ENCODE results near the gene PLCD3. TPM values are rescaled to one million over a fixed set of nuclear protein-coding genes. Genes with fewer than 3 reads are reported as not detected.

Gene PLCD3
- total RNA-seq, 1 experiment from 2014 or later: 36.3 TPM

DNA sequence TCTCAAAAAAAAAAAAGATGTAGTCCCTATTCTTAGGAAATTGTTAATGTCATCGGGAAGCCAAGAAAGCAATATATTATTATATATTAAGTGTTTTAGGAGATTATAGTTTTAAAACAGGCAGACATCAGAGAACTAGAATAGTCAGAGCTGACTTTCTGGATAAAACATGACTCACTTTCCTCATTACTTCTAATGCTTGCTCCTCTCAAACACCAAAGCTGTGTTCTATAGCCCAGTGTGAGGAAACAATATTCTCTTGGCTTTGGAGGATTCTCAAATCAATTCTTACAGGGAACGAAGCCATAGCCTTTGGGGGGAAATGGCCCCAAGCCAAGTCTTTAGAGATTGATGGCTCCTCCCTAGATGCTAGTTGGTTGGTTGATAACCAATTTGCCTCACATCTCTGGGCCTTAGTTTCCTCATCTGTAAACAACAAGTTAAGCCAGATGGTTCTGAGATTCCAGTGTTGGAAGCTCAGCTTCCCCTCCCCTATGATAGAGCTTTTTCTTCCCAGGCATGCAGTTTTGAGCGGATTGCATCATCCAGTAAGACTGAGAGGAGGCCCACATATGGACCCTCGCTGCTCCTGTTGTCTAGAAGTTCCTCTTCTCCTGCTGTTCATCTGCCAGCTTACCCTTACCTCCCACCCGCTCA, 58.8 kb downstream of the PLCD3 start:
- DNase-seq (ENCODE audit: low read depth): no peak

GRCh38 chr17:45070809-45071208, 61.5 kb downstream of the PLCD3 start:
- no peak for DNase-seq (ENCODE audit: low read depth)

GRCh38 chr17:45070001-45070400, 62.3 kb downstream of the PLCD3 start:
- DNase-seq (ENCODE audit: low read depth): no peak

DNA sequence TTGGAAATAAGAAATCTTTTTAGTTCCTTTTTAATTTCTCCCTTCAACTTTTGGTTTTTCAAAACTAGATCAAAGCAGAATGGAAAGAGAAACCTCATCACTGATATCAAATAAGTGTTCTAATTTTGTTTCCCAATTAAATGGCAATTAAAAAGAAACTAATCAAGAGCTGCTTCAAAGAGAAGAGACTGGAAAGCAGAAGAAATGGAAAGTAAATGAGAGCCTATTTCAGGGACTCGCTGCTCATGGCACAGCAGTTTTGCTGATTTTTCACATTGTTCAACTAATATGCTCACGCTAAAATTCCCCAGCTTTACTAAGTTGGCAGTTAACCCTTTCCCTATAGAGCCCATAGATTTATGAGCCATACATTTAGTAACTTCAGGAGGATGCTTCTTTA, 64.7 kb downstream of the PLCD3 start:
- DNase-seq (ENCODE audit: low read depth): no peak

DNA sequence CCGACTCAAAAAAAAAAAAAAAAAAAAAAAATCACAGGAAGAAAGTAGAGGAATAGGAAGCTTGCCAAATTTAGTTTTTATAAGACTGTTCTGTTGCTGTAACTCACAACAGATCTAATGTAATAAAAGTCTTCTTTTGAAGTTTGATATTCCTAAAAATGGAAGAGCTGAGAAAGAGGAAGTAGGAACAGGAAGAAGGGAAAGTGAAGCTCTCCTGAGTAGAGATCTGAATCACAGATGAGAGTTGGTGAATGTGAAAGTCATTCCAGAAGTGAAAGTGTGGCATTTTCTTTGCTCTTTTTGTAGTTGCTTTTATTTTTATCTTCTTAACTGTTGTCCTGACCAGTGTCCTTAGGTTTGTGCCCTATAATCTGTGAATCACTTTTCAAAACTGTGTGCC, 69.1 kb downstream of the PLCD3 start:
- no peak for DNase-seq (ENCODE audit: low read depth)

DNA sequence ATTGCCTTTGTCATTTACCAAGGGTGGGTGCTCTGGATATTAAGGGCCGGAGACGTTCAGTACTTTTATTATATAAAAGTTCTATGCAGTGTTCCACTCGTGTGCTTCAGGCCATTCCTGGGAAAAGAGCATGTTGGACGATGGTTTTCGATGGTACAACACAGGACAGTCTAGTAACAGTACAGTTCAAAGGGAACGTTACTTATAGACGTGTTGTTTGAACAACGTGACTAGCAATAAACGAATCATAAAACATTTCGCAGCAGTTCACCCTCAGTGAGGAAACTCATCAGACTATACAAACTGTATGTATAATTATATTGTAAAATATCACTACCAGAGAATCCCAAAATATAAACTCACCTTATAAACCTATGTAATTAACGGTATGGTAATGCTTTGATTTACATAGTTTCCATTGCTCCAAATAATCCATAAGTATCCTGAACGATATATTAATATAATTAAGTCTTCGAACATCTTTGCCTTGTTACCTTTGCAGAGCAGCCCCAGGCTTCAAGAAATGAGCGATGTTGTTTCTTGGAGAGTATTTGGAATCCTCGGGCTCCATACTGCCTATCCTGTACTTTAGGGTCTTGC, 70.6 kb downstream of the PLCD3 start:
- DNase-seq (ENCODE audit: low read depth): no peak

DNA sequence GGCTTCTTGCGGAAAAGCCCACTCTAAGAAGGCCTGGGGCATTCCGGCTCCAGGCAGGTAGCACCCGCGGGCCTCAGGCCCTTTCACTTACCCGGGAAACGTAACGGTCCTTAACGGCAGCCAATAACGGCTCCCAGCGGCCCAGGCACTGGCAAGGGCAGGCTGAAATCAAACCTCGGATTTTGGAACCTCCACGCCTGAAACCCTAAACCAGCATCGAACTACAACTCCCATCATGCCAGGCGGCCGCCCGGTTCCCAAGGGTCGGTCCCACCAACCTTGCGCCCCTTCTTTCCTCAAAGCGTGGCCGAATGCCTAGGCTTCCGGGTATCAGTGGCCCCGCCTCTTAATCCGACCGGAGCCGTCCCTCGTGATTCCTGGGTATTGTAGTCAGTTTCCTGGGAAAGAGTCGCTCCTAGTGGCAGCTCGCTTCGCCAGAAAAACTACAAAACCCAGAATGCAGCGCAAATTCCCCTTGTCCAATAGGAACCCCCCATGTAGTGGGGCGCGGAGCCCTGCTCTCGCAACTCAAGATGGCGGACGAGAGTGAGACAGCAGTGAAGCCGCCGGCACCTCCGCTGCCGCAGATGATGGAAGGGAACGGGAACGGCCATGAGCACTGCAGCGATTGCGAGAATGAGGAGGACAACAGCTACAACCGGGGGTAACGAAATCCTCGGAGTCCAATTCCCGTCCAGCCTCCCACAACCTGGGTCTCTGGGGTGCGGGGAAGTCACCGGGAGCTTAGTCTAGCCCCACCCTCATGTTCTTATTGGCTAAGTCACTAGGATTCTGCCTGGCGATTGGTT, 71.3 kb downstream of the PLCD3 start, which contains the start of gene NMT1:
NMT1 (plus strand) TSS at position 521 of the 809 bp plus-strand sequence; CDS start at position 534, 13 bp downstream.
- peak; percentile 99 for DNase-seq (ENCODE audit: low read depth)

- DNase-seq (ENCODE audit: low read depth): no peak
Observed at GRCh38 chr17:45060382-45060796, 71.9 kb downstream of the PLCD3 start.

Other genes with a start within 250 kb of the PLCD3 start
- gene EFTUD2, start 233.1 kb downstream of the PLCD3 start, total RNA-seq (2014; rRNA removed; shearing (Covaris generic)): 131 and 157 TPM in 2 replicates
- not detected in 2 replicates for gene GFAP, start 217.0 kb downstream of the PLCD3 start, total RNA-seq (2014; rRNA removed; shearing (Covaris generic))
- 4.9 and 10.6 TPM in 2 replicates for gene KIF18B, start 184.7 kb downstream of the PLCD3 start, total RNA-seq (2014; rRNA removed; shearing (Covaris generic))
- 14.7 and 21.4 TPM in 2 replicates for gene C1QL1, start 164.2 kb downstream of the PLCD3 start, total RNA-seq (2014; rRNA removed; shearing (Covaris generic))
- 19.2 and 22.2 TPM in 2 replicates for gene DCAKD, start 80.9 kb downstream of the PLCD3 start, total RNA-seq (2014; rRNA removed; shearing (Covaris generic))
- gene NMT1, start 71.2 kb downstream of the PLCD3 start, total RNA-seq (2014; rRNA removed; shearing (Covaris generic)): 83.4 and 95.0 TPM in 2 replicates
- 1.5 and 3.7 TPM in 2 replicates for gene ACBD4, start 3.2 kb upstream of the PLCD3 start, total RNA-seq (2014; rRNA removed; shearing (Covaris generic))
- gene HEXIM1, start 16.0 kb upstream of the PLCD3 start, total RNA-seq (2014; rRNA removed; shearing (Covaris generic)): 3.4 and 8.0 TPM in 2 replicates
- gene HEXIM2, start 29.4 kb upstream of the PLCD3 start, total RNA-seq (2014; rRNA removed; shearing (Covaris generic)): 3.2 and 7.0 TPM in 2 replicates
- gene FMNL1, start 89.4 kb upstream of the PLCD3 start, total RNA-seq (2014; rRNA removed; shearing (Covaris generic)): 3.1 and 5.6 TPM in 2 replicates
- not detected in 2 replicates for gene SPATA32, start 129.6 kb upstream of the PLCD3 start, total RNA-seq (2014; rRNA removed; shearing (Covaris generic))
- gene MAP3K14, start 184.5 kb upstream of the PLCD3 start, total RNA-seq (2014; rRNA removed; shearing (Covaris generic)): 5.3 and 10.1 TPM in 2 replicates

Measured in M059J (cell line).